Measurements from ENCODE around the gene ARID5B. TPM values are rescaled to one million over a fixed set of nuclear protein-coding genes. Genes with fewer than 3 reads are reported as not detected.

Gene ARID5B
- total RNA-seq, 4 donors from 2014 or later: 7.6 to 36.3 (median 21.2) TPM

DNA sequence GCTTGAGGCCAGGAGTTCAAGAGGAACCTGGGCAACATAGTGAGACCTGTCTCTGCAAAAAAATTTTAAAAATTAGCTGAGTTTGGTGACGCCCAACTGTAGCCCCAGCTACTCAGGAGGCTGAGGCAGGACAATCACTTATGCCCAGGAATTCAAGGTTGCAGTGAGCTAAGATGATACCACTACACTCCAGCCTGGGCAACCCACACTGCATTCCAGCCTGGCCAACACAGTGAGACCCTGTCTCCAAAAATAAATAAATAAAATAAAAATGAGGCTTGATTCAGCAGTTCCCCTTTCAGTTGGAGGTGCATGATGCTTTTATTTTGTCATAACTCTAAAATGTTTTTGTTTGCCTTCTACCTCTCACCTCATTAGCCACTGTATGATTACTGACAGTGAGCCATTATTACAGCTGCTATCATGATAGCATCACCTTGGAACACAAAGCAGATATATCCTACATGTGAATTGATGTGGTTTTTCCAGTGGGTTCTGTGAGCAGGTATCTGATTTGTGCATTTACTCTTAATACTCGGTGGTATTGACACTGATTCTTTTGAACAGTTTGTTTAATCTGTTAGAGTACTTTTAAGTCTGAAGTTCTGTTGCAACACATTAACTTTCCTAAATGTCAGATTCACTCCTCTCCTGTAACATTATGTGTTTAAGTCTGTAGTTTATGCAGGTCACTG lies 49.1 kb downstream of the ARID5B start:
- no peaks in the 10 kb centered on the region for H3K4me1 ChIP-seq
- intact Hi-C loops (cut with DNase I): no loop called here
- no peaks in the 10 kb centered on the region for H3K27me3 ChIP-seq
- TF ChIP-seq POLR2A (IDR thresholded peaks at IDR 0.05): no peak
- TF ChIP-seq, protein P1, sequence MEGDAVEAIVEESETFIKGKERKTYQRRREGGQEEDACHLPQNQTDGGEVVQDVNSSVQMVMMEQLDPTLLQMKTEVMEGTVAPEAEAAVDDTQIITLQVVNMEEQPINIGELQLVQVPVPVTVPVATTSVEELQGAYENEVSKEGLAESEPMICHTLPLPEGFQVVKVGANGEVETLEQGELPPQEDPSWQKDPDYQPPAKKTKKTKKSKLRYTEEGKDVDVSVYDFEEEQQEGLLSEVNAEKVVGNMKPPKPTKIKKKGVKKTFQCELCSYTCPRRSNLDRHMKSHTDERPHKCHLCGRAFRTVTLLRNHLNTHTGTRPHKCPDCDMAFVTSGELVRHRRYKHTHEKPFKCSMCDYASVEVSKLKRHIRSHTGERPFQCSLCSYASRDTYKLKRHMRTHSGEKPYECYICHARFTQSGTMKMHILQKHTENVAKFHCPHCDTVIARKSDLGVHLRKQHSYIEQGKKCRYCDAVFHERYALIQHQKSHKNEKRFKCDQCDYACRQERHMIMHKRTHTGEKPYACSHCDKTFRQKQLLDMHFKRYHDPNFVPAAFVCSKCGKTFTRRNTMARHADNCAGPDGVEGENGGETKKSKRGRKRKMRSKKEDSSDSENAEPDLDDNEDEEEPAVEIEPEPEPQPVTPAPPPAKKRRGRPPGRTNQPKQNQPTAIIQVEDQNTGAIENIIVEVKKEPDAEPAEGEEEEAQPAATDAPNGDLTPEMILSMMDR (IDR thresholded peaks at IDR 0.05): no peak
- no peak overlapping the region for H3K27ac ChIP-seq
- WGBS, 2 donors: 62 to 77% methylated on average over 2 of the region's 2 CpGs
- H3K36me3 ChIP-seq: no peaks in the 10 kb centered on the region
- no peak for DNase-seq
- H3K9me3 ChIP-seq: no peaks in the 10 kb centered on the region
- no peak overlapping the region for H3K4me3 ChIP-seq (replicated peaks in 1 of 3)

DNA sequence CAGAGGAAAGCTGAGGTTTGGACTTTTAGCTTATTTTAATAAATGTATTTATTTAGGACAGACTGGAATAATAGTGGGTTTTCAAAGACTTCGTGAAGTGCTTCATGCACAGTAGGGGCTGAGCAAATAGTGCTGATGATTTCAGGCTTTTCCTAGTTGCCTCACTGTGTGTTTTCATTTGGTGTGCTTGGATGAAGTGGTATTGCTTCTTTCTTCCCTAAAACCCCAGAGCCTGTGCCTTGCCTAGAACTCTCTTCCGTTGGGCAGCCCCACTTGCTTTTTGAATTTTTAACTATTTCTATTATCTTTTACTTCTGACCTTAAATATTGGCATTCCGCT lies 49.6 kb downstream of the ARID5B start:
- no peak for DNase-seq
- intact Hi-C loops (cut with DNase I): no loop called here
- Histone ChIP-seq H3K27ac (no peak overlapping the region), H3K4me1 (no peaks in the 10 kb centered on the region), H3K27me3 (no peaks in the 10 kb centered on the region), H3K36me3 (no peaks in the 10 kb centered on the region), H3K4me3 (replicated peaks in 1 of 3) (no peak overlapping the region), H3K9me3 (no peaks in the 10 kb centered on the region)
- TF ChIP-seq, protein P1 (IDR thresholded peaks at IDR 0.05): no peak
- 73 to 75% methylated on average over 3 of the region's 3 CpGs for WGBS, 2 donors

DNA sequence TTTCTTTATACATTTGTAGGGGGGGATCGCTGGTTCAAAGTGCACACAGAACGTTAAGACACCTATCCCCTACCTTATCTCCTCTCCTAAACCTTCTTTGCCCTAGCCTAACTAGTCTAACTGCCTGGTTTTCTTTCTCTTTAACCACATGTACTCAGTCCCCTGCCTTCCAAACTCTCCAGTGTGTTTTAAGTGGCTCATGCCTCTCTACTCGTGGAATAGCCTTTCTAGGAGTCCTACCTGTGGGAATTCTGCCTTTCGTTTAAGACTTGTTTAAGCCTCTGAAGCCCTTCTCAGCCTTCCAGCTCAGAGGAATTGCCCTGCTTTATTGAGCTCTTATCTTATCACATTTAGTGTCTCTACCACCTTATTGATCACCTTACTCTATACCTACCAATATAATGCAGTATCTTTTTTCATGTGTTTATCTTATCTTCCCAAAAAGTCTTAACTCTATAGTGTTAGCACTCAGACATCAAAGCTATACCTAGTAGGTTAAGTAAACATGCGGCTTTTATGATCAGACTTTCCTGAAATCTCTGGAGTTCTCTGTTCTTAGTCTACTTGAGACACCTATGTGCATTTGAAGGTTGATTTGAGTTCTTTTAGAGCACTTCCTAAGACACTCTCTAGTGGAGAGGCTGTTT lies 50.7 kb downstream of the ARID5B start:
- no peak overlapping the region for H3K4me3 ChIP-seq (replicated peaks in 1 of 3)
- H3K36me3 ChIP-seq: no peaks in the 10 kb centered on the region
- intact Hi-C loops (cut with DNase I): no loop called here
- no peak overlapping the region for H3K27ac ChIP-seq
- no peaks in the 10 kb centered on the region for H3K4me1 ChIP-seq
- no peak for TF ChIP-seq POLR2A (IDR thresholded peaks at IDR 0.05)
- TF ChIP-seq, protein P1 (IDR thresholded peaks at IDR 0.05): no peak
- no peaks in the 10 kb centered on the region for H3K9me3 ChIP-seq
- WGBS, 2 donors: 57 to 70% methylated on average over 5 of the region's 5 CpGs
- H3K27me3 ChIP-seq: no peaks in the 10 kb centered on the region
- DNase-seq: no peak

DNA sequence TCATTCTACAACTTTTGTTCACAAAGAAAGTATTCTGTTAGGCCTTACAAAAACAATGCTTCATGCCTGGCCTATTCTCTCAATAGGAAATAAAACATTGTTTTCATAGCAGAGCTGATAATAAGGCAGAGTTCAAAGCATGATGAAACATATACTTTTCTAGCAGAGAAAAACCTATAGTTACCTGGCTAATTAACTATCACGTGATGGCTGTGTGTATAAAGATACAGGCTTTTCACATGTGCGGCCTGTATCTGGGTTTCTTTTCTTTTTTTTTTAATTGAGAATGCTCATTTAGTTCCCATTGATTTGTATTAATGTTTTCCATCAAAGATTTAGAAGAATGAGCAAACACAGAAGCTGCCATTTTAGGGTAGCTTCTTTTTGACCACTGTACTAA lies 51.7 kb downstream of the ARID5B start:
- Histone ChIP-seq H3K27me3 (no peaks in the 10 kb centered on the region), H3K4me3 (replicated peaks in 1 of 3) (no peak overlapping the region), H3K36me3 (no peaks in the 10 kb centered on the region), H3K4me1 (no peaks in the 10 kb centered on the region), H3K9me3 (no peaks in the 10 kb centered on the region), H3K27ac (no peak overlapping the region)
- no peak for DNase-seq
- TF ChIP-seq, protein P1 (IDR thresholded peaks at IDR 0.05): no peak
- no peak for TF ChIP-seq POLR2A (IDR thresholded peaks at IDR 0.05)
- intact Hi-C loops (cut with DNase I): no loop called here
- WGBS, 2 donors: 94 to 96% methylated on average over 2 of the region's 2 CpGs

DNA sequence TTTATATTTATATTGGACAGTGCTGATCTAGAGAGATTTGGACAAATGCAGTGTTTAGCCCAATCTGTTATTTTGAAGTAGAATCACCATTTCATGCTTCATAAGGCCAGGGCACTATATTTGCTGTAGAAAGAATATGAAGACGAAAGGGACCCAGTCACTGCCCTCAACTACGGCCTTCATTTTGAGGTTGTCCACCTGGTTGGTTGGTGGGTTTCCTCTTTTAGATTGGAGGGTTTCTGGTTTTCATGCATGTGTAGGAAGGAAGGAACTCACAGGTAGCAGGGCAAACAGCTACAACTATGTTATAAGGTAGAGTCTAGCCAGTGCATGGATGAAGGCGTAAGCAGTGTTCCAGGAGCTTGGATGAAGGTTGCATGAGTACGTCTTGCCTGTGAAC lies 56.3 kb downstream of the ARID5B start:
- no peak for DNase-seq
- Histone ChIP-seq H3K27me3 (no peaks in the 10 kb centered on the region), H3K9me3 (no peaks in the 10 kb centered on the region), H3K4me1 (no peaks in the 10 kb centered on the region), H3K27ac (no peak overlapping the region), H3K36me3 (no peaks in the 10 kb centered on the region), H3K4me3 (replicated peaks in 1 of 3) (no peak overlapping the region)
- 96 to 99% methylated on average over 4 of the region's 4 CpGs for WGBS, 2 donors
- no peak for TF ChIP-seq POLR2A (IDR thresholded peaks at IDR 0.05)
- TF ChIP-seq, protein P1 (IDR thresholded peaks at IDR 0.05): no peak
- intact Hi-C loops (cut with DNase I): no loop called here
